AG10803 (cell line): ENCODE results near the gene PRKCZ.

Source experiments
- DNase-seq: peaks from one replicate; pipeline ENCODE4 v3.0.0; 2010; ENCODE audit warnings: low read depth
- H3K4me3 ChIP-seq: 2 replicates; pipeline ENCODE4 v1.5.1; 2011; ENCODE audit warnings: mild to moderate bottlenecking, low read length, control low read depth
- CTCF ChIP-seq: conservative IDR thresholded peaks from 2 replicates; pipeline ENCODE4 v1.5.1; 2011; ENCODE audit warnings: mild to moderate bottlenecking, low read length, control low read depth, inconsistent platforms

The PRKCZ gene

DNA sequence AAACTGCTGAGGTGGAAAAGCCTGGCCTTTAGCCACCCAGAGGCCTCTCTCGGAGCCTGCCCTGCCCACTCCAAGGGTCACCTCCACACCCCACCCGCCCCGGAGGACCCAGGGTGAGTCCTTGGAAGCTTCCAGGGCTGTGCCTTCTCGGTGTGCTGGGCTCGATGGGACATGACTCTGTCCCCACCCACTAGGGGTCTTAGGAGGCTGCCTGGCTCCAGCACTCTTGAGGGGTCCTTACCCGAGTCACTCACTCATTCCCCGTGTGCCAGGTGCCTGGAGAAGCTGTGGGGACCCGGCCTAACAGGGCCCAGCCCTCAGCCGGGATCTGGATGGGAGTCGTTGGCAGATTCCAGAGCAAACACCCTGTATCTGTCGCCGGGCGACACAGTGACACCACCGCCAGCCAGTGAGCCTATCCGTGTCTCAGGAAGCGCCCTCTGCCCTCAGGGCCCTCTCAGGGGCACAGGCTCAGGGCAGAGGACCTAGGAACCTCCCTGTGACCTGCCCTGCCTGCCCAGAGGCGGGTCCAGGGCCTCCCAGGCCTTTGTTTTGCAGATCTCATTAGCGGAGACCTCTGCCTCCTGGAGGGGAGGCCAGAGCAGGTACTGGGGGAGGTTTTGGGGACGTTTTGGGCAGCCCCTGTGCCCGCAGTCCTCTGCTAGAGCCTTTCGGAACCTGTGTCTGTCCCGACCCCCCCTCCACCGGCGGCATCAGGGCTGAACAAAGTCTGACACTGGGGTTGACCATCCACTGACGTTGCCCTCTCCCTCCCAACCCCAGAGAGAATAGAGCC is 3.1 kb upstream of the PRKCZ start:
- H3K4me3 ChIP-seq: no peak overlapping the region
- TF ChIP-seq CTCF: no peak
- DNase-seq: no peak

GRCh38 chr1:2047749-2048729 is 2.2 kb upstream of the PRKCZ start:
- DNase-seq: no peak
- no peak for TF ChIP-seq CTCF
- no peak overlapping the region for H3K4me3 ChIP-seq

- DNase-seq: no peak
- peak; percentile 18; the same call in 1 of the 2 replicates for TF ChIP-seq CTCF
- no peak overlapping the region for H3K4me3 ChIP-seq
Observed at GRCh38 chr1:2049225-2049717, 940 bp upstream of the PRKCZ start.

GRCh38 chr1:2050461-2050792 is 216 bp downstream of the PRKCZ start:
- no peak for TF ChIP-seq CTCF
- H3K4me3 ChIP-seq: no peak overlapping the region
- DNase-seq: no peak

GRCh38 chr1:2050793-2051682 is 827 bp downstream of the PRKCZ start:
- no peak overlapping the region for H3K4me3 ChIP-seq
- DNase-seq: no peak
- no peak for TF ChIP-seq CTCF

- H3K4me3 ChIP-seq: no peak overlapping the region
- DNase-seq: no peak
- no peak for TF ChIP-seq CTCF
Observed at GRCh38 chr1:2052054-2052679, 2.0 kb downstream of the PRKCZ start.
